IMR-90 (cell line): ENCODE results near the gene FTL. TPM values are rescaled to one million over a fixed set of nuclear protein-coding genes. Genes with fewer than 3 reads are reported as not detected.

ENCODE experiments used
- ATAC-seq: fragments of 200-7000 bp; cut with Tn5 transposase; 2 replicates; pipeline ENCODE4 v1.9.1; 2020; ENCODE audit warnings: low read depth, mild to moderate bottlenecking, moderate library complexity
- BruUV-seq: library from RNA; stranded (reverse); fragments of 400-500 nt; replicated peaks from 2 replicates; lab custom pipeline; 2021; lab: Mats Ljungman, UMichigan
- CTCF ChIA-PET: fragments of 300-600 bp; formaldehyde crosslinking; extraction: SDS; loops from one replicate; lab custom pipeline; 2021; ENCODE audit warnings: antibody characterized with exemption; lab: Yijun Ruan, JAX
- POLR2A ChIA-PET: fragments of 300-600 bp; sonication (Branson Sonifier 250); formaldehyde crosslinking; loops from one replicate; lab custom pipeline; 2022; ENCODE audit warnings: antibody characterized with exemption; ENCODE audit not compliant: unreplicated experiment; lab: Charles Lee
- DNase-seq: peaks from one replicate; pipeline ENCODE4 v3.0.0; 2013
- H2AFZ ChIP-seq: replicated peaks from 2 replicates; pipeline ENCODE3; 2013; ENCODE audit warnings: low read length, mild to moderate bottlenecking; ENCODE audit not compliant: poor library complexity
- H2AK5ac ChIP-seq: 2 replicates; pipeline ENCODE4 v1.6.1; 2013; ENCODE audit warnings: low read depth, low read length, inconsistent platforms
- H2AK9ac ChIP-seq: replicated peaks from 2 replicates; pipeline ENCODE3; 2013; ENCODE audit warnings: mild to moderate bottlenecking, low read depth, low read length, moderate library complexity; ENCODE audit not compliant: poor library complexity
- H2BK120ac ChIP-seq: 2 replicates; pipeline ENCODE4 v1.6.1; 2013; ENCODE audit warnings: low read depth, low read length, inconsistent platforms
- H2BK15ac ChIP-seq: 3 replicates; pipeline ENCODE4 v1.6.1; 2013; ENCODE audit warnings: low read depth, low read length, inconsistent platforms
- H2BK20ac ChIP-seq: 2 replicates; pipeline ENCODE4 v1.6.1; 2013; ENCODE audit warnings: low read depth, mild to moderate bottlenecking, inconsistent platforms, low read length, moderate library complexity
- H2BK5ac ChIP-seq: 2 replicates; pipeline ENCODE4 v1.6.1; 2013; ENCODE audit warnings: mild to moderate bottlenecking, low read depth, low read length, inconsistent platforms; ENCODE audit not compliant: poor library complexity, severe bottlenecking
- H3K14ac ChIP-seq: replicated peaks from 2 replicates; pipeline ENCODE4 v1.6.1; 2013; ENCODE audit warnings: low read depth, low read length, inconsistent platforms
- H3K18ac ChIP-seq: 2 replicates; pipeline ENCODE4 v1.6.1; 2013; ENCODE audit warnings: low read depth, low read length, control low read depth
- H3K23ac ChIP-seq: 2 replicates; pipeline ENCODE4 v1.6.1; 2013; ENCODE audit warnings: low read depth, low read length, inconsistent platforms
- H3K27ac ChIP-seq: 2 replicates; pipeline ENCODE4 v1.5.1; 2013; ENCODE audit warnings: mild to moderate bottlenecking, control low read depth, low read length; ENCODE audit not compliant: insufficient read depth
- H3K27me3 ChIP-seq: 2 replicates; pipeline ENCODE4 v1.6.1; 2013; ENCODE audit warnings: low read length; ENCODE audit not compliant: control insufficient read depth, insufficient read depth
- H3K36me3 ChIP-seq: 2 replicates; pipeline ENCODE4 v1.6.1; 2013; ENCODE audit warnings: low read length, mixed read lengths; ENCODE audit not compliant: control insufficient read depth, insufficient read depth
- H3K4ac ChIP-seq: 2 replicates; pipeline ENCODE4 v1.6.1; 2013; ENCODE audit warnings: low read depth, low read length, inconsistent platforms
- H3K4me1 ChIP-seq: 2 replicates; pipeline ENCODE4 v1.6.1; 2013; ENCODE audit warnings: low read length, mixed read lengths; ENCODE audit not compliant: control insufficient read depth, insufficient read depth
- H3K4me2 ChIP-seq: 2 replicates; pipeline ENCODE4 v1.6.1; 2013; ENCODE audit warnings: low read depth, mild to moderate bottlenecking, control low read depth, low read length, moderate library complexity
- H3K4me3 ChIP-seq: 2 replicates; pipeline ENCODE4 v1.5.1; 2013; ENCODE audit warnings: low read depth, mild to moderate bottlenecking, control low read depth, low read length, moderate library complexity; ENCODE audit not compliant: insufficient read depth
- H3K56ac ChIP-seq: 2 replicates; pipeline ENCODE4 v1.6.1; 2013; ENCODE audit warnings: low read length, inconsistent platforms; ENCODE audit not compliant: insufficient read depth; ENCODE audit errors: extremely low read depth
- H3K79me1 ChIP-seq, 2 experiments: 2 replicates each; pipeline ENCODE4 v1.6.1; 2013; ENCODE audit warnings: low read length in 2 of 2, inconsistent platforms in 1 of 2, low read depth in 1 of 2
- H3K9ac ChIP-seq: 2 replicates; pipeline ENCODE4 v1.6.1; 2013; ENCODE audit warnings: low read depth, low read length, control low read depth
- H3K9me1 ChIP-seq: 2 replicates; pipeline ENCODE4 v1.6.1; 2013; ENCODE audit warnings: low read length, inconsistent platforms; ENCODE audit not compliant: insufficient read depth
- H3K9me3 ChIP-seq: 2 replicates; pipeline ENCODE4 v1.6.1; 2013; ENCODE audit warnings: low read length; ENCODE audit not compliant: control insufficient read depth, insufficient read depth
- H4K20me1 ChIP-seq: 2 replicates; pipeline ENCODE4 v1.6.1; 2013; ENCODE audit warnings: low read length, inconsistent platforms; ENCODE audit not compliant: insufficient read depth
- H4K5ac ChIP-seq: 2 replicates; pipeline ENCODE4 v1.6.1; 2013; ENCODE audit warnings: mild to moderate bottlenecking, low read depth, low read length, control low read depth
- H4K8ac ChIP-seq, 2 experiments: 2 replicates each; pipeline ENCODE4 v1.6.1; 2013; ENCODE audit warnings: low read depth in 2 of 2, low read length in 2 of 2, control low read depth in 1 of 2, inconsistent platforms in 1 of 2
- H4K91ac ChIP-seq: 2 replicates; pipeline ENCODE4 v1.6.1; 2013; ENCODE audit warnings: low read depth, low read length, inconsistent platforms; ENCODE audit not compliant: insufficient read depth
- BHLHE40 ChIP-seq: fragments of 150-350 bp; IDR thresholded peaks from 2 replicates; pipeline ENCODE4 v1.6.1; 2016; ENCODE audit warnings: mild to moderate bottlenecking, low read depth, low read length
- CEBPB ChIP-seq: IDR thresholded peaks from 2 replicates; pipeline ENCODE4 v1.6.1; 2012; ENCODE audit warnings: low read depth, low read length, improper control_type of control experiment
- CHD1 ChIP-seq: IDR thresholded peaks from 2 replicates; pipeline ENCODE4 v1.6.1; 2012; ENCODE audit warnings: low read depth, low read length, improper control_type of control experiment
- ELK1 ChIP-seq: fragments of 150-350 bp; IDR thresholded peaks from 2 replicates; pipeline ENCODE4 v1.6.1; 2016; ENCODE audit warnings: low read depth, mild to moderate bottlenecking, low read length, moderate library complexity, borderline replicate concordance
- FOS ChIP-seq: fragments of 150-350 bp; IDR thresholded peaks from 2 replicates; pipeline ENCODE4 v1.6.1; 2016; ENCODE audit warnings: low read depth, low read length
- MAZ ChIP-seq: IDR thresholded peaks from 2 replicates; pipeline ENCODE4 v1.6.1; 2012; ENCODE audit warnings: low read depth, mild to moderate bottlenecking, low read length, improper control_type of control experiment, moderate library complexity, borderline replicate concordance
- NFE2L2 ChIP-seq: fragments of 150-350 bp; IDR thresholded peaks from 2 replicates; pipeline ENCODE4 v1.6.1; 2016; ENCODE audit warnings: low read depth, mild to moderate bottlenecking, low read length
- POLR2A ChIP-seq: IDR thresholded peaks from 2 replicates; pipeline ENCODE4 v1.6.1; 2012; ENCODE audit warnings: mild to moderate bottlenecking, low read depth, low read length
- RAD21 ChIP-seq: IDR thresholded peaks from 2 replicates; pipeline ENCODE4 v1.6.1; 2012; ENCODE audit warnings: low read length, improper control_type of control experiment
- RCOR1 ChIP-seq: IDR thresholded peaks from 2 replicates; pipeline ENCODE4 v1.6.1; 2012; ENCODE audit warnings: mild to moderate bottlenecking, low read length, improper control_type of control experiment; ENCODE audit not compliant: insufficient replicate concordance
- USF2 ChIP-seq: fragments of 150-350 bp; IDR thresholded peaks from 2 replicates; pipeline ENCODE4 v1.6.1; 2017; ENCODE audit warnings: mild to moderate bottlenecking, antibody characterized with exemption, low read length, low read depth
- WGBS, 2 experiments: methylation state at CpG; one replicate each; pipeline versions ENCODE4 v1.1.5 to v1.1.7; 2013; ENCODE audit warnings: missing lambda C conversion rate in 2 of 2; ENCODE audit not compliant: insufficient read length in 1 of 2; ENCODE audit errors: extremely low coverage in 2 of 2; 5-methylcytosine and 5-hydroxymethylcytosine counted together
- dilution Hi-C: fragments of 300-500 bp; cut with HindIII; formaldehyde crosslinking; loops from one replicate; pipeline ENCODE4 v1.14.3; 2018; ENCODE audit warnings: low sequenced_read_pairs; ENCODE audit not compliant: unreplicated experiment
- in situ Hi-C: fragments of 300-500 bp; cut with MboI; formaldehyde crosslinking; loops from 3 replicates; pipeline ENCODE4 v1.14.3; 2019; ENCODE audit warnings: low sequenced_read_pairs, inconsistent platforms, mixed read lengths
- intact Hi-C: fragments of 100-400 bp; cut with micrococcal nuclease; formaldehyde crosslinking; loops from 2 replicates; pipeline ENCODE4 v1.10.0; 2022
- polyA plus RNA-seq, 3 experiments: library from polyadenylated mRNA; depleted of rRNA; stranded (reverse); fragments of >200 nt; gene quantifications; 2 replicates each; pipeline ENCODE4 v1.2.3, GENCODE V29; 2012; ENCODE audit warnings: low replicate concordance in 1 of 3
- total RNA-seq: library from RNA; depleted of rRNA; stranded (reverse); fragments of >200 nt; gene quantifications from 2 replicates; pipeline ENCODE4 v1.2.3, GENCODE V29; 2012

The FTL gene
- total and polyA plus RNA-seq, 2 of the 4 experiments (the other 2 are of a cell fraction), result 1,057 to 2,944 TPM

GRCh38 chr19:49006905-49007304 is 41.8 kb downstream of the FTL start:
- Histone ChIP-seq H3K23ac (no peak overlapping the region), H4K20me1 (no peaks in the 10 kb centered on the region), H3K4me1 (no peaks in the 10 kb centered on the region), H2BK15ac (no peak overlapping the region), H3K9ac (no peak overlapping the region), H3K4me3 (no peak overlapping the region), H4K5ac (no peak overlapping the region), H2BK5ac (no peak overlapping the region), H3K4me2 (no peak overlapping the region), H3K56ac (no peak overlapping the region), H4K91ac (no peak overlapping the region), H2BK20ac (no peak overlapping the region), H3K4ac (no peak overlapping the region), H2BK120ac (no peak overlapping the region), H2AK5ac (no peak overlapping the region), H3K9me1 (peaks cover 2% of the 10 kb centered on the region; the same call in 1 of the 2 replicates), H3K79me1 (peaks cover 0 to 11% of the 10 kb centered on the region in 2 experiments; a peak in 2 of 4 replicates), H4K8ac (no peak overlapping the region), H3K27ac (no peak overlapping the region), H3K36me3 (peaks cover 57% of the 10 kb centered on the region), H3K14ac (no peak overlapping the region), H2AFZ (no peak overlapping the region), H3K18ac (no peak overlapping the region), H2AK9ac (no peak overlapping the region), H3K27me3 (no peaks in the 10 kb centered on the region), H3K9me3 (no peaks in the 10 kb centered on the region)
- dilution Hi-C loops, result no loop called here
- intact Hi-C loops, result no loop called here
- CTCF ChIA-PET, result no interaction called here
- no peak for DNase-seq
- POLR2A ChIA-PET, result no interaction called here
- in situ Hi-C loops, result no loop called here
- 97% methylated on average over 16 of the region's 22 CpGs; no CpG with 5 or more reads in 1 of the 2 experiments for whole genome bisulfite sequencing, 2 experiments
- no peak for ATAC-seq
- no peak for TF ChIP-seq BHLHE40
- no peak for TF ChIP-seq MAZ
- TF ChIP-seq USF2, result no peak
- TF ChIP-seq ELK1, result no peak
- no peak for TF ChIP-seq RCOR1
- no peak for TF ChIP-seq CHD1
- TF ChIP-seq FOS, result no peak
- TF ChIP-seq CEBPB, result no peak
- TF ChIP-seq RAD21, result no peak
- no peak for TF ChIP-seq POLR2A
- TF ChIP-seq NFE2L2, result no peak
- no TSS peak for BruUV-seq
